ENCODE data around the gene COPG2. TPM values are rescaled to one million over a fixed set of nuclear protein-coding genes. Genes with fewer than 3 reads are reported as not detected.
"Not testable (repeated sequence)": the region's sequence is repeated elsewhere in the genome, so short reads cannot be mapped to it uniquely, and the experiment has no call there.

Gene COPG2
- total RNA-seq: 9.7 and 10.2 TPM in 2 replicates

GRCh38 chr7:130668258-130669084, at the start of gene COPG2:
COPG2 (minus strand) TSS chr7:130668748; CDS start chr7:130668668, 80 bp downstream.
- intact Hi-C loops (cut with micrococcal nuclease): loop anchor here (1.0 to 10.0 kb wide), 3 partner anchors 64 to 598 kb away; partner anchors contain the start of genes KLF14, KLHDC10, SSMEM1 and TMEM209

- intact Hi-C loops (cut with micrococcal nuclease): no loop called here
Measured at GRCh38 chr7:130712416-130712815, 43.9 kb upstream of the COPG2 start.

DNA sequence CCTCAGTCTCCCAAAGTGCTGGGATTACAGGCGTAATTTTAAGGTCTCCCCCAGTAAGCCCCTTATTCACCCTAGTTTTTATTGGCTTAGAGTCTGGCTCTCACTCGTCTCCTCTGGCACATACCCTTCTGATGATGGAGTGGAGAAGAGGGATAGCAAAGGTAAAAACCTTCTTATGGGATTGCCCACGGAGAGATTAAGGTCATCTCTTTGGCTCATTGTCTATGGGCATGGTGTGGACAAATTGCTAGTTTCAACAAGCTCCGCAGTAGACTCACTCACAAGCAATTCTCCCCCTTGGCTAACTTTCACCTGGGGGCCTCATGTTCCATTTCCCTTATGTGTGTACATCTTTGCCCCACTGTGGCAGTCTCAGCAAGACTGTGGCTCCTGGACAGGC, 40.2 kb upstream of the COPG2 start:
- intact Hi-C loops (cut with micrococcal nuclease): no loop called here

- intact Hi-C loops (cut with micrococcal nuclease): no loop called here
Measured at GRCh38 chr7:130708001-130708400, 39.5 kb upstream of the COPG2 start.

- intact Hi-C loops (cut with micrococcal nuclease): no loop called here
Measured at GRCh38 chr7:130703851-130704250, 35.3 kb upstream of the COPG2 start.

DNA sequence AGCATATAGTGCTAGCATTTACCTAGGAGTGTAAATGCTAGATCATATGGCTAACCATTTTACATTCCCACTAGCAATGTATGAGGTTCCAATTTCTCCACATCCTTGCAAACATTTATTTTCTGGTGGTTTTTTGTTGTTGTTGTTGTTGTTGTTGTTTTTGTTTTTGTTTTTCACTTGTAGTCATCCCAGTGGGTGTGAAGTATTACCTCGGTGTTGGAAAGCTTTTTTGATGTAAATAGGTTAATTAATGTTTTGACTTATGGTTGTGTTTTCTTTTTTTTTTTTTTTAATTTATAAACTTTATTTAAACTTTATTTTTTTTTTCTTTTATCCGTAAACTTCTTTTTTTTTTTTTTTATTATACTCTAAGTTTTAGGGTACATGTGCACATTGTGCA, 33.1 kb upstream of the COPG2 start:
- intact Hi-C loops (cut with micrococcal nuclease): no loop called here

DNA sequence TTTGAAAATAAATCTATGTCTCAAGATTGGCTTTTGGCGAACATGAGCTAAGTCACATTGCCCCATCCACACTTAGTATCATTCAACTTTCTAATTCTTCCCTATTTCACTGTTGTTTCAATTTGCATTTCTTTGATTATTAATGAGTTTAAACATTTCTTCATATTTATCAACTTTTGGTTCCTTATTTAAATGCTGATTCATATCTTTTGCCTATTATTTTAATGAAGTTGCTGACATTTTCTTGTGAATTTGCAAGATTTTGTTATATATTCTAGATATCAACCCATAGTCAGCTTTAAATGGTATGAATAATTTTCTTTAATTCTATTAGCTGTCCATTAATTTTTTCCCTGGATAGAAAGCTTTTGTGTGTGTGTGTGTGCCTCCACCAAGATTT, 32.2 kb upstream of the COPG2 start:
- intact Hi-C loops (cut with micrococcal nuclease): no loop called here

GRCh38 chr7:130699686-130700085, 31.1 kb upstream of the COPG2 start:
- intact Hi-C loops (cut with micrococcal nuclease): no loop called here

GRCh38 chr7:130697820-130698219, 29.3 kb upstream of the COPG2 start:
- intact Hi-C loops (cut with micrococcal nuclease): no loop called here

GRCh38 chr7:130695840-130696239, 27.3 kb upstream of the COPG2 start:
- intact Hi-C loops (cut with micrococcal nuclease): no loop called here

DNA sequence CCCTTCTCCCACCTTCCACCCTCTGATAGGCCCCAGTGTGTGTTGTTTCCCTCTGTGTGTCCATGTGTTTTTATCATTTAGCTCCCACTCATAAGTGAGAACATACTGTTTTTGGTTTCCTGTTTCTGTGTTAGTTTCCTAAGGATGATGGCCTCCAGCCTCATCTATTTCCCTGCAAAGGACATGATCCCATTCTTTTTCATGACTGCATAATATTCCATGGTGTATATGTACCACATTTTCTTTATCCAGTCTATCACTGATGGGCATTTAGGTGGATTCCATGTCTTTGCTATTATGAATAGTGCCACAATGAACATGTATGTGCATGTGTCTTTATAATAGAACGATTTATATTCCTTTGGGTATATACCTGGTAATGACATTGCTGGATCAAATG, 23.8 kb upstream of the COPG2 start:
- intact Hi-C loops (cut with micrococcal nuclease): not testable (repeated sequence)

- intact Hi-C loops (cut with micrococcal nuclease): no loop called here
Measured at GRCh38 chr7:130689683-130690082, 21.1 kb upstream of the COPG2 start.

GRCh38 chr7:130683026-130683425, 14.5 kb upstream of the COPG2 start:
- intact Hi-C loops (cut with micrococcal nuclease): no loop called here

- intact Hi-C loops (cut with micrococcal nuclease): no loop called here
Measured at GRCh38 chr7:130674456-130674855, 5.9 kb upstream of the COPG2 start.

GRCh38 chr7:130673066-130673465, 4.5 kb upstream of the COPG2 start:
- intact Hi-C loops (cut with micrococcal nuclease): no loop called here

- intact Hi-C loops (cut with micrococcal nuclease): no loop called here
Measured at GRCh38 chr7:130672146-130672545, 3.6 kb upstream of the COPG2 start.

DNA sequence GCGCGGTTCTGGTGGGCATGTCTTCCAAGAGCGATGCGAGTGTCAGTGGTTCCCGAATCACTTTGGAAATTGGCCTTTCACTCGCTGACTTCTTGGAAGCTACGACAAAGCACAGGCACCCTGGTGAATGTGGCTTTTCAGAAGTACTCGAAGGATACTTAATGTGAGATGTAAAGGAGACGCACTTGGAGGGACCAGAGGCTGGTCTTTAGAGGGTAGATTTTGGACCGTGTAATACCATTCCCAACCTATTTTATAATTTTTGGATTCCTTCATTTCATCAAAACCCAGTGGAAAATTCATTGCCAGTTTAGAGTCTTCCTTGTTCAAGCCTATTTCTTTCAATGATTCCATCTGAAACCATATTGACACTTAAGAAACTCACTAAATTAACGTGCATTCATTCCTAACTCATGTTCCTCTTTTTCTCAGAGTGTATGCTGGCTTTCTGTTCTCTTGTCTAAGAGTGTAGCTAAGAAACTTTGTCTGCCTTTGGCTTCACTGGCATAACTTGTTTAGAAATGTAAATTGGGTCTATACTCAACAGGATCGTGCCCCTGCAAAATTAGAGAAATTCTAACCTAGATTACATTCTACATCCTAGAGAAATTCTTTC, 645 bp upstream of the COPG2 start:
- intact Hi-C loops (cut with micrococcal nuclease): loop anchor here (5.0 to 10.0 kb wide), 2 partner anchors 63 to 464 kb away; partner anchors contain the start of genes KLF14, SSMEM1 and TMEM209

- intact Hi-C loops (cut with micrococcal nuclease): loop anchor here (1.0 to 10.0 kb wide), 3 partner anchors 65 to 597 kb away; partner anchors contain the start of genes KLF14, KLHDC10, SSMEM1 and TMEM209
Measured at GRCh38 chr7:130667593-130668257, 823 bp downstream of the COPG2 start.

DNA sequence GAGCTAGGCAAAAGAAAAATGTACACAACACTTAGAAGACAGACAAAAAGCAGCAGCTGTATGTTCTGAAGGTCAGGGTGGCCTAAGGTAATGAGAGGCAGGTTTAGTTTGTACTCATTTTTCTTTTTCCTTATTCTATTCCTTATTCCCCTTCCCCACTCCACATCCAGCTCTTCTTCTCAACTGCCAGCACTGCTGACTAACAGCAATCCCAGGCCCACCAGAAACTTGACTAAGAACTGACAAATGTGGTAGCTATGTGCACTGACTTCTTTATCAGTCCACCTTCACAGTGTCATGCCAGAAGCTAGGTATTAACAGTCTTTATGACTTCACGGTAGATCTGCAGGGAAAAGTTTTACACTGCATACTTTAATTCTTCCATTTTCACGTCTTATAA, 6.1 kb downstream of the COPG2 start:
- intact Hi-C loops (cut with micrococcal nuclease): loop anchor here (10.0 kb wide), 1 partner anchor 458 kb away; the partner anchor contains the start of genes SSMEM1 and TMEM209

GRCh38 chr7:130655286-130655685, 13.3 kb downstream of the COPG2 start:
- intact Hi-C loops (cut with micrococcal nuclease): no loop called here

DNA sequence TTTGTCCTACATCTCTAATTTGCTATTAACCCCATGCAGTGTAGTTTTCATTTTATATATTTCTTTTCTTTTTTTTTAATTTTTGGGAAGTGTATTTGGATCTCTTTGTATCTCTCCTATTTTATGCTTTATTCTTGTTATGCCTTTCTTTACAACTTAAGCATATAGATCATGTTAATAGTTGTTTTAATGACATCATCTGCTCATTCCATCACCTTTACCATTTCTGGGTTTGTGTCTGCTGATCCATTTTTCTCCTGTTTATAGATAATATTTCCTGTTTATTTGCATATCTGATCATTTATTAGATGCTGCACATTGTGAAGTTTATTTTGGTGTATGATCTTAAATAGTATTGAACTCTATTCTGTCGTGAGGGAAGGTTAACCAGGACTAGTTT, 13.7 kb downstream of the COPG2 start:
- intact Hi-C loops (cut with micrococcal nuclease): no loop called here

GRCh38 chr7:130650611-130651120, 17.9 kb downstream of the COPG2 start:
- intact Hi-C loops (cut with micrococcal nuclease): no loop called here
